Suprapubic skin (tissue), 4 donors: ENCODE data around the gene RYR1.

Experiments
- CTCF ChIP-seq, 2 donors: fragments of 200-600 bp in 1 of 2; fragments of 450-650 bp in 1 of 2; sonication (generic) in 1 of 2; IDR thresholded peaks; one replicate each; pipeline ENCODE4 v1.5.1; 2016 to 2019; ENCODE audit warnings: antibody characterized with exemption in 2 of 2, mild to moderate bottlenecking in 1 of 2, moderate library complexity in 1 of 2
- POLR2A ChIP-seq, 2 donors: fragments of 450-650 bp; IDR thresholded peaks; one replicate each; pipeline ENCODE4 v1.6.1; 2017; ENCODE audit warnings: antibody characterized with exemption in 2 of 2, mild to moderate bottlenecking in 2 of 2, moderate library complexity in 2 of 2
- POLR2AphosphoS5 ChIP-seq, 3 donors: sonication (generic); formaldehyde crosslinking; IDR thresholded peaks; one replicate each; pipeline ENCODE4 v1.6.1; 2017; ENCODE audit warnings: antibody characterized with exemption in 3 of 3

GRCh38 chr19:38509027-38509426, 75.5 kb downstream of the RYR1 start:
- no peak for TF ChIP-seq CTCF (IDR thresholded peaks at IDR 0.05)
- TF ChIP-seq POLR2AphosphoS5 (IDR thresholded peaks at IDR 0.05) = no peak
- TF ChIP-seq POLR2A (IDR thresholded peaks at IDR 0.05) = no peak
